ENCODE measurements around the gene SCAF4. TPM values are rescaled to one million over a fixed set of nuclear protein-coding genes. Genes with fewer than 3 reads are reported as not detected.
"Not testable (repeated sequence)": the region's sequence is repeated elsewhere in the genome, so short reads cannot be mapped to it uniquely, and the experiment has no call there.

SCAF4 gene
- total RNA-seq, 1 experiment from 2014 or later, result 31.2 TPM

- H3K27ac Mint-ChIP-seq (ENCODE audit: unreplicated experiment), result no peak overlapping the region
- H3K9me3 Mint-ChIP-seq (ENCODE audit: low read depth, unreplicated experiment), result peaks cover 3% of the 10 kb centered on the region
- no peak for DNase-seq
- no TSS peak for BruUV-seq (replicated peaks)
- CTCF ChIA-PET, result no interaction called here
- H3K27me3 Mint-ChIP-seq (ENCODE audit: unreplicated experiment), result no peaks in the 10 kb centered on the region
- intact Hi-C loops (cut with micrococcal nuclease; ENCODE audit: unreplicated experiment), result no loop called here
- H3K4me1 Mint-ChIP-seq (ENCODE audit: low read depth, unreplicated experiment), result peaks cover 4% of the 10 kb centered on the region
- H3K36me3 Mint-ChIP-seq (ENCODE audit: insufficient read depth, unreplicated experiment), result peaks cover 3% of the 10 kb centered on the region
- no peak for TF ChIP-seq CTCF (IDR thresholded peaks at IDR 0.05; ENCODE audit: unreplicated experiment)
- no peak overlapping the region for H3K4me3 Mint-ChIP-seq (ENCODE audit: low read depth, unreplicated experiment)
Measured at GRCh38 chr21:31634993-31635392, 96.9 kb downstream of the SCAF4 start.

DNA sequence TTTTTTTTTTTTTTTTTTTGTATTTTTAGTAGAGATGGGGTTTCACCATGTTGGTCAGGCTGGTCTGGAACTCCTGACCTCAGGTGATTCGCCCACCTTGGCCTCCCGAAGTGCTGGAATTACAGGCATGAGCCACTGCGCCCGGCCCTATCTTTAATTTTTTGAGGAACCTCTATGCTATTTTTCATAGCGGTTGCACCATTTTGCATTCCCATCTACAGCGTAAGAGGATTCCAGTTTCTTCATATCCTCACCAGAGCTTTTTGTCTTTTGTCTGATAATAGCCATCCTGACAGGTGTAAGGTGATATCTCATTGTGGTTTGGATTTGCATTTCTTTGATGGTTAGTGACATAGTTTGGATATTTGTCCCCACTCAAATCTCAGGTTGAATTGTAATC, 100.0 kb downstream of the SCAF4 start:
- intact Hi-C loops (cut with micrococcal nuclease; ENCODE audit: unreplicated experiment); H3K27ac Mint-ChIP-seq (ENCODE audit: unreplicated experiment); CTCF ChIA-PET; H3K27me3 Mint-ChIP-seq (ENCODE audit: unreplicated experiment); BruUV-seq (replicated peaks); DNase-seq; H3K36me3 Mint-ChIP-seq (ENCODE audit: insufficient read depth, unreplicated experiment); H3K4me3 Mint-ChIP-seq (ENCODE audit: low read depth, unreplicated experiment); H3K9me3 Mint-ChIP-seq (ENCODE audit: low read depth, unreplicated experiment); H3K4me1 Mint-ChIP-seq (ENCODE audit: low read depth, unreplicated experiment): not testable (repeated sequence)

DNA sequence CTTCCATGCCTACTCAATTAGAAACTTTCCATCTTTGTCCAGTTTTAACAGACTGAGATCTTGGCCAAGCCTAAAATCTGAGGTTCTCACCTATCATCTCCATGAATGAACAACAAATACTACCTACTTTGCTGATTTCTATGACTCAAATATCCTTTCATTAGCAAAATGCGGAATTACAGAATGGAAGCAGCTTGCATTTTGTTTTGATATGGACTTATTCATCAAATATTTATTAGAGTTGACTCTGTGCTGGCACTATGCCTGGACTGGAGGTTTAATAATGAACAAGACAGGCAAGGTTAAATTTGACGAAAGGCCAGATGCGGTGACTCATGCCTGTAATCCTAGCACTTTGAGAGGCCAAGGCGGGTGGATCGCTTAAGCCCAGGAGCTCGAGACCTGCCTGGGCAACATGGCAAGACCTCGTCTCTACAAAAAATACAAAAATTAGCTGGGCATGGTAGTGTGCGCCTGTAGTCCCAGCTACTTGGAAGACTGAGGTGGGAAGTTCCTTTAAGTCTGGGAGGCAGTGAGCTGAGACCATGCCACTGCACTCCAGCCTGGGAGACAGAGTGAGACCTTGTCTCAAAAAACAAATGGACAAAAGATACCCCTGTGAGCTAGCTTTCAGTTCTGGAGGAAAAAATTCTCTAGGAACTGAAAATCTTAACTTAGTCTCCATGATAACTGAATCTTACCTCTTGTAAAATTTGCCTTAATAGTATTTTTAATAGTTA, 101.8 kb downstream of the SCAF4 start:
- H3K9me3 Mint-ChIP-seq (ENCODE audit: low read depth, unreplicated experiment), result peaks cover 3% of the 10 kb centered on the region
- CTCF ChIA-PET, result interaction anchor here (0.5 to 1.2 kb wide), 2 partner anchors 15 to 452 kb away, joined by 3 to 4 read pairs; no protein-coding TSS in a partner anchor
- no TSS peak for BruUV-seq (replicated peaks)
- no peak overlapping the region for H3K27ac Mint-ChIP-seq (ENCODE audit: unreplicated experiment)
- no peaks in the 10 kb centered on the region for H3K27me3 Mint-ChIP-seq (ENCODE audit: unreplicated experiment)
- DNase-seq, result peak; percentile 73
- H3K4me3 Mint-ChIP-seq (ENCODE audit: low read depth, unreplicated experiment), result no peak overlapping the region
- peaks cover 4% of the 10 kb centered on the region for H3K36me3 Mint-ChIP-seq (ENCODE audit: insufficient read depth, unreplicated experiment)
- intact Hi-C loops (cut with micrococcal nuclease; ENCODE audit: unreplicated experiment), result no loop called here
- TF ChIP-seq CTCF (IDR thresholded peaks at IDR 0.05; ENCODE audit: unreplicated experiment), result no peak
- H3K4me1 Mint-ChIP-seq (ENCODE audit: low read depth, unreplicated experiment), result peaks cover 9% of the 10 kb centered on the region

- CTCF ChIA-PET, result no interaction called here
- intact Hi-C loops (cut with micrococcal nuclease; ENCODE audit: unreplicated experiment), result no loop called here
Measured at GRCh38 chr21:31624961-31625491, 106.9 kb downstream of the SCAF4 start.

More at GRCh38 chr21:31624961-31625491, 106.9 kb downstream of the SCAF4 start:
- H3K36me3 Mint-ChIP-seq (ENCODE audit: insufficient read depth, unreplicated experiment), result peaks cover 1% of the 10 kb centered on the region
- H3K27ac Mint-ChIP-seq (ENCODE audit: unreplicated experiment), result no peak overlapping the region
- BruUV-seq (replicated peaks), result no TSS peak
- no peaks in the 10 kb centered on the region for H3K9me3 Mint-ChIP-seq (ENCODE audit: low read depth, unreplicated experiment)
- H3K27me3 Mint-ChIP-seq (ENCODE audit: unreplicated experiment), result no peaks in the 10 kb centered on the region
- H3K4me3 Mint-ChIP-seq (ENCODE audit: low read depth, unreplicated experiment), result no peak overlapping the region
- peaks cover 6% of the 10 kb centered on the region for H3K4me1 Mint-ChIP-seq (ENCODE audit: low read depth, unreplicated experiment)
- no peak for TF ChIP-seq CTCF (IDR thresholded peaks at IDR 0.05; ENCODE audit: unreplicated experiment)
- no peak for DNase-seq
